Mucosa of descending colon (tissue), 3 donors: ENCODE data around the gene PCYT1A. TPM values are rescaled to one million over a fixed set of nuclear protein-coding genes. Genes with fewer than 3 reads are reported as not detected.

Experiments used
- ATAC-seq: fragments of 200-7000 bp; cut with Tn5 transposase; one replicate; pipeline ENCODE4 v1.9.1; 2020; ENCODE audit warnings: mild to moderate bottlenecking, moderate library complexity
- DNase-seq, 3 donors: peaks; one replicate each; pipeline ENCODE4 v3.0.0-alpha.2; 2020
- H3K36me3 ChIP-seq: fragments of 200-600 bp; one replicate; pipeline ENCODE4 v1.8.0; 2021; ENCODE audit warnings: low read depth, mild to moderate bottlenecking
- H3K4me1 ChIP-seq: fragments of 200-600 bp; one replicate; pipeline ENCODE4 v1.8.0; 2021; ENCODE audit warnings: low read depth, mild to moderate bottlenecking
- H3K4me3 ChIP-seq: fragments of 200-600 bp; one replicate; pipeline ENCODE4 v1.8.0; 2021; ENCODE audit warnings: mild to moderate bottlenecking
- H3K9me3 ChIP-seq: fragments of 200-600 bp; one replicate; pipeline ENCODE4 v1.8.0; 2021; ENCODE audit warnings: mild to moderate bottlenecking
- intact Hi-C, 2 donors: fragments of 100-400 bp; cut with DNase I in 1 of 2; cut with micrococcal nuclease in 1 of 2; formaldehyde crosslinking; loops; one replicate each; pipeline versions ENCODE4 v1.11.0 to v1.11.1; 2022; cut with DNase I, micrococcal nuclease
- total RNA-seq, 3 donors: library from RNA; stranded (reverse); fragmentation: NEBNext Ultra II Directional in 2 of 3; extraction: Animal tissue kit (Norgen Biotek cat#: 25700) in 2 of 3; gene quantifications; one replicate each; pipeline versions ENCODE4 v1.2.1 to v1.2.4, GENCODE V29; 2021 to 2023
- TF ChIP-seq, protein P1 (sequence below): fragments of 200-600 bp; IDR thresholded peaks from one replicate; pipeline ENCODE4 v1.8.0; 2022; ENCODE audit warnings: antibody characterized with exemption, mild to moderate bottlenecking
- donor health status: DM: no; HTN: no; CAD: no; lungs with moderate emphysema.
- donor health status: DM: no; HTN: no; CAD: no.
- donor health status: DM: no; HTN: yes; CAD: no.

Gene PCYT1A
- total RNA-seq, 3 donors from 2014 or later, result 60.2 to 65.2 (median 60.4) TPM

DNA sequence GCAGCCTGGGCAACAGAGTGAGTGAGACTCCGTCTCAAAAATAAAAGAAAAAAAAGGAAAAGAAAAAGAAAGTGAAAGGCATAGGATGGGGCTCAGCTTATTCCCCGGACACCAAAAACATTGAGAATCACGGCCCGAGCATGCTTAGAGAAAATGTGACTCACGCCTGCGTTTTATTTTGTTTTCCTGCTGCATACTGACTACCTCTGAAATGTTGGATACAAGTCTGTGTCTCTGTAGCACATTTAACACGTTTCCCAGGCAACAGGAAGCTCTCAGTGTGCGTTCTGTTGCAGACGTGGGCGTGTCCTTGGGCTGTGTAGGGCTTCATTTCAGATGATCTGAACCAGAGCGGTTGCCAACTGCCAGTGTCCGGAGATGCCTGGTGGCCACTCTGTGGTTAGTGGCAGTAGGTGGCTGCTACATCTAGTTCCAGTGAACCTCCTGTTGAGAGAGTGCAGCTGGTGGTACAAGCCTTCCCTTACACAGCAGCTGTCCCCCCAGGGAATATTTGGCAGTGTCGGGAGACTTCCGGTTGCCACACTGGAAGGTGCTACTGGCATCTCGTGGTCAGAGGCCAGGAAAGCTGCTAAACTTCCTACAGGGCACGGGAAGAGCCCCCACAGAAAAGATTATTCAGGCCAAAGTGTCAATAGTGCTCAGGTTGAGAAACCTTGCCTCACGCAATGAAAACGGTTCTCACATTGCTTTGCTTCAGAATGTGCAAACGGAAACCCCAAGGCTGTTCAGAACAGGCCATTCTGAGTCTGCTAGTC is 68.1 kb downstream of the PCYT1A start:
- no peaks in the 10 kb centered on the region for H3K36me3 ChIP-seq
- intact Hi-C loops, result no loop called here
- no peak overlapping the region for H3K4me3 ChIP-seq
- peaks cover 16% of the 10 kb centered on the region for H3K4me1 ChIP-seq
- no peaks in the 10 kb centered on the region for H3K9me3 ChIP-seq
- peak; percentile 69 for ATAC-seq
- TF ChIP-seq, protein P1, sequence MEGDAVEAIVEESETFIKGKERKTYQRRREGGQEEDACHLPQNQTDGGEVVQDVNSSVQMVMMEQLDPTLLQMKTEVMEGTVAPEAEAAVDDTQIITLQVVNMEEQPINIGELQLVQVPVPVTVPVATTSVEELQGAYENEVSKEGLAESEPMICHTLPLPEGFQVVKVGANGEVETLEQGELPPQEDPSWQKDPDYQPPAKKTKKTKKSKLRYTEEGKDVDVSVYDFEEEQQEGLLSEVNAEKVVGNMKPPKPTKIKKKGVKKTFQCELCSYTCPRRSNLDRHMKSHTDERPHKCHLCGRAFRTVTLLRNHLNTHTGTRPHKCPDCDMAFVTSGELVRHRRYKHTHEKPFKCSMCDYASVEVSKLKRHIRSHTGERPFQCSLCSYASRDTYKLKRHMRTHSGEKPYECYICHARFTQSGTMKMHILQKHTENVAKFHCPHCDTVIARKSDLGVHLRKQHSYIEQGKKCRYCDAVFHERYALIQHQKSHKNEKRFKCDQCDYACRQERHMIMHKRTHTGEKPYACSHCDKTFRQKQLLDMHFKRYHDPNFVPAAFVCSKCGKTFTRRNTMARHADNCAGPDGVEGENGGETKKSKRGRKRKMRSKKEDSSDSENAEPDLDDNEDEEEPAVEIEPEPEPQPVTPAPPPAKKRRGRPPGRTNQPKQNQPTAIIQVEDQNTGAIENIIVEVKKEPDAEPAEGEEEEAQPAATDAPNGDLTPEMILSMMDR, result no peak
- DNase-seq, result peak in 2 of 3 donors; percentile 54 to 68

DNA sequence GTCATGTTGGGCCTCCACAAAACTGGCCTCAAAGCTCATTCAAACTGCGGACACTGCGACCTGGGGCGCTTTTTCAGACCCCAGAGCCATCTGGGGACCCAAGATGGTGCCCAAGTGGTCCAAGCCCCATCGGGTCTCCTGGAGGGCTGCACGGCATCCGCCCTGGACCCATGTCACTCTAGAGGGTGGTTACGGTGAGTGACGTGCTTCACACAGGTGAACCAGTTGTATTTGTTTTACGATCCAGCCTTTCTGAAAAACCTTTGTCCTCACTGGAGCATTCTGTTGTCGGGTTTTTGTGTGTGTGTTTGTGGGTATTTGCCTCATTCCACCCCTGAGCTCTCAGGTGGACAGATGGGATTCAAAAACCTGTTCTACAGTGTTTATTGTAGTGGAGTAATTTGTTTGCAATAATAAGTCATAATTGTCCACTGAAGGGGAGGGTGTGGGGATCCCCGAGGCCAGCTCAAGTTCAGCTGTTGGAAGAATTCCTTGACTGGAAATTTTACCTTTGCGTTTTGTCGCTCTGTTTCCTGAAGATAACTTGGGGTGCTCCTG is 69.3 kb downstream of the PCYT1A start:
- peaks cover 16% of the 10 kb centered on the region for H3K4me1 ChIP-seq
- DNase-seq, result no peak
- TF ChIP-seq, protein P1, result no peak

GRCh38 chr3:196217307-196218154 is 70.0 kb downstream of the PCYT1A start:
- TF ChIP-seq, protein P1, result no peak
- DNase-seq (no peak), ATAC-seq (no peak)
- intact Hi-C loops, result no loop called here
- Histone ChIP-seq H3K9me3 (no peaks in the 10 kb centered on the region), H3K4me1 (peaks cover 16% of the 10 kb centered on the region), H3K36me3 (no peaks in the 10 kb centered on the region), H3K4me3 (no peak overlapping the region)

More for the DNA sequence above, 69.3 kb downstream of the PCYT1A start:
- H3K36me3 ChIP-seq, result no peaks in the 10 kb centered on the region
- H3K4me3 ChIP-seq, result no peak overlapping the region
- intact Hi-C loops, result no loop called here
- ATAC-seq, result peak; percentile 16
- H3K9me3 ChIP-seq, result no peaks in the 10 kb centered on the region

- H3K36me3 ChIP-seq, result no peaks in the 10 kb centered on the region
- no peaks in the 10 kb centered on the region for H3K9me3 ChIP-seq
- no peak for DNase-seq
- TF ChIP-seq, protein P1, result no peak
- no peak overlapping the region for H3K4me3 ChIP-seq
- ATAC-seq, result peak; percentile 3
- peaks cover 16% of the 10 kb centered on the region for H3K4me1 ChIP-seq
- intact Hi-C loops, result no loop called here
Measured at GRCh38 chr3:196216681-196217211, 70.8 kb downstream of the PCYT1A start.

- ATAC-seq, result peak; percentile 76
Measured at GRCh38 chr3:196216089-196216564, 71.4 kb downstream of the PCYT1A start, which contains the start of gene SLC51A. Gene SLC51A (plus strand): TSS chr3:196216534. CDS start chr3:196216713, 179 bp downstream.

More at GRCh38 chr3:196216089-196216564, 71.4 kb downstream of the PCYT1A start, which contains the start of gene SLC51A:
- intact Hi-C loops, result no loop called here
- H3K9me3 ChIP-seq, result no peaks in the 10 kb centered on the region
- TF ChIP-seq, protein P1, result no peak
- H3K4me1 ChIP-seq, result peaks cover 16% of the 10 kb centered on the region
- no peak within 1 kb of the TSS for H3K4me3 ChIP-seq
- H3K36me3 ChIP-seq, result no peaks in the 10 kb centered on the region
- peak in 2 of 3 donors; percentile 70 to 74 for DNase-seq
